Superior temporal gyrus (tissue), 1 donor: Measurements from ENCODE around the gene TRIM48.
"Not testable (repeated sequence)": the region's sequence is repeated elsewhere in the genome, so short reads cannot be mapped to it uniquely, and the experiment has no call there.

ENCODE experiments used
- DNase-seq: peaks from one replicate; pipeline ENCODE4 v3.0.0-alpha.2; 2016; ENCODE audit errors: extremely low spot score

TRIM48 gene, protein sequence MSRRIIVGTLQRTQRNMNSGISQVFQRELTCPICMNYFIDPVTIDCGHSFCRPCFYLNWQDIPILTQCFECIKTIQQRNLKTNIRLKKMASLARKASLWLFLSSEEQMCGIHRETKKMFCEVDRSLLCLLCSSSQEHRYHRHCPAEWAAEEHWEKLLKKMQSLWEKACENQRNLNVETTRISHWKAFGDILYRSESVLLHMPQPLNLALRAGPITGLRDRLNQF

DNA sequence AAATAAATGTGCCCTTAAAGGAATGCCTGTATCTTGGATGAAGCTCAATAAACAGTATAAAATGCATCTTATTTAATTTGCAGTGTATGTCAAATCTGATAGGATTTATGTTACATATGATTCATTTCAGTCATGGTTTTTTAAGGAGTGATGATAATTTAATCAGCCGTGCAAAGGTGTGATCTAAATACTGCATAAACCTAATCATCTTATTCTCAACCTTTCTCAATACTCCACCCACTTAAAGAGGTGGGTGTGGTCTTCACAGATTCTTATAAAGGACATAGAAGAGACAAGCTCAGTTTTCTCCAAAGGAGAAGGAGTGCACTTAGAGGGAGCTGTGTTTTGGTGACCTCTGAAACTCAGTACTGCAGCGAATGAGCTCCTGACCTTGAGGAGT, at the start of gene TRIM48:
Gene TRIM48, plus strand, starts transcription at position 301 of the 400 bp plus-strand sequence. CDS start 113 bp downstream, outside the sequence.
- DNase-seq = not testable (repeated sequence)

DNA sequence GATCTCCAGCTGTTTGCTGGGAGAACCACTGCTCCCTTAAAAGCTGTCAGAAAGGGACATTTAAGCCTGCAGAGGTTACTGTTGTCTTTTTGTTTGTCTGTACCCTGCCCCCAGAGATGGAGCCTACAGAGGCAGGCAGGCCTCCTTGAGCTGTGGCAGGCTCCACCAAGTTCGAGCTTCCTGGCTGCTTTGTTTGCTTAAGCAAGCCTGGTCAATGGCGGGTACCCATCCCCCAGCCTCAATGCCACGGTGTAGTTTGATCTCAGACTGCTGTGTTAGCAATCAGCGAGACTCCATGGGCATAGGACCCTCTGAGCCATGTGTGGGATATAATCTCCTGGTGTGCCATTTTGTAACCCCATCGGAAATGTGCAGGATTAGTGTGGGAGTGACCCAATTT, 23.6 kb upstream of the TRIM48 start:
- DNase-seq = not testable (repeated sequence)

DNA sequence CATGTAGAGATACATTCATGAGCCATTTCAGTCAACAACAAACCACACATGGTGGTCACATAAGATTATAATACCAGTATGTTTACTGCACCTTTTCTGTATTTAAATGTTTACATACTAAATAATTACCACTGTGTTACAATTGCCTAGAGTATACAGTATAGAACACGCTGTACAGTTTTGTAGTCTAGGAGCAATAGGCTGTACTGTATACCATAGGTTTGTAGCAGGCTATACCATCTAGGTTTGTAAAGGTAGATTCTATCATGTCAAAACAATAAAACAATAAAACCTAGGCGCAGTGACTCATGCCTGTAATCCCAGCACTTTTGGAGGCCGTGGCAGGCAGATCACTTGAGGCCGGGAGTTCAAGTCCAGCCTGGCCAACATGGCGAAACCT, 1.1 kb downstream of the TRIM48 start:
- no peak for DNase-seq
